ENCODE results near the gene PPFIA2.
"Not testable (repeated sequence)": the region's sequence is repeated elsewhere in the genome, so short reads cannot be mapped to it uniquely, and the experiment has no call there.

The PPFIA2 gene

GRCh38 chr12:81212996-81213696 lies 546.0 kb downstream of the PPFIA2 start:
- no peaks in the 10 kb centered on the region for H4K20me1 ChIP-seq (ENCODE audit: insufficient read depth, low read length)
- H3K4me1 ChIP-seq (ENCODE audit: insufficient read depth, low read length, severe bottlenecking): no peaks in the 10 kb centered on the region
- H3K9me2 ChIP-seq (ENCODE audit: low read depth, low read length): no peaks in the 10 kb centered on the region
- no peaks in the 10 kb centered on the region for H3F3A ChIP-seq (ENCODE audit: insufficient read depth, low read length)
- no peak overlapping the region for H3K27ac ChIP-seq (ENCODE audit: low read depth, low read length, poor library complexity, severe bottlenecking)
- no peak overlapping the region for H3K4me3 ChIP-seq (ENCODE audit: low read depth, low read length, poor library complexity, severe bottlenecking)
- H3K4me2 ChIP-seq (ENCODE audit: low read length): no peak overlapping the region
- H3K27me3 ChIP-seq (ENCODE audit: insufficient read depth, low read length): no peaks in the 10 kb centered on the region
- no peaks in the 10 kb centered on the region for H3K36me3 ChIP-seq (ENCODE audit: insufficient read depth, low read length)
- no peaks in the 10 kb centered on the region for H3K9me3 ChIP-seq (ENCODE audit: low read length)
- no peak overlapping the region for H3K9ac ChIP-seq (ENCODE audit: low read length)
- no peaks in the 10 kb centered on the region for H3K79me2 ChIP-seq (ENCODE audit: insufficient read depth, low read length)
- TF ChIP-seq CTCF (IDR thresholded peaks at IDR 0.05; ENCODE audit: low read length) (no peak), EZH2 (IDR thresholded peaks at IDR 0.05; ENCODE audit: borderline replicate concordance, low read length) (no peak)
- no peak overlapping the region for H2AFZ ChIP-seq (ENCODE audit: low read length)

- no peak overlapping the region for H3K27ac ChIP-seq (ENCODE audit: low read depth, low read length, poor library complexity, severe bottlenecking)
- no peak overlapping the region for H2AFZ ChIP-seq (ENCODE audit: low read length)
- no peaks in the 10 kb centered on the region for H3F3A ChIP-seq (ENCODE audit: insufficient read depth, low read length)
- no peak overlapping the region for H3K4me2 ChIP-seq (ENCODE audit: low read length)
- no peak overlapping the region for H3K9ac ChIP-seq (ENCODE audit: low read length)
- H3K9me2 ChIP-seq (ENCODE audit: low read depth, low read length): no peaks in the 10 kb centered on the region
- H4K20me1 ChIP-seq (ENCODE audit: insufficient read depth, low read length): no peaks in the 10 kb centered on the region
- no peaks in the 10 kb centered on the region for H3K27me3 ChIP-seq (ENCODE audit: insufficient read depth, low read length)
- TF ChIP-seq CTCF (IDR thresholded peaks at IDR 0.05; ENCODE audit: low read length) (no peak), EZH2 (IDR thresholded peaks at IDR 0.05; ENCODE audit: borderline replicate concordance, low read length) (no peak)
- no peaks in the 10 kb centered on the region for H3K79me2 ChIP-seq (ENCODE audit: insufficient read depth, low read length)
- H3K4me3 ChIP-seq (ENCODE audit: low read depth, low read length, poor library complexity, severe bottlenecking): no peak overlapping the region
- H3K9me3 ChIP-seq (ENCODE audit: low read length): no peaks in the 10 kb centered on the region
- H3K36me3 ChIP-seq (ENCODE audit: insufficient read depth, low read length): no peaks in the 10 kb centered on the region
- no peaks in the 10 kb centered on the region for H3K4me1 ChIP-seq (ENCODE audit: insufficient read depth, low read length, severe bottlenecking)
These were observed 547.8 kb downstream of the PPFIA2 start for GRCh38 chr12:81211306-81211705.

DNA sequence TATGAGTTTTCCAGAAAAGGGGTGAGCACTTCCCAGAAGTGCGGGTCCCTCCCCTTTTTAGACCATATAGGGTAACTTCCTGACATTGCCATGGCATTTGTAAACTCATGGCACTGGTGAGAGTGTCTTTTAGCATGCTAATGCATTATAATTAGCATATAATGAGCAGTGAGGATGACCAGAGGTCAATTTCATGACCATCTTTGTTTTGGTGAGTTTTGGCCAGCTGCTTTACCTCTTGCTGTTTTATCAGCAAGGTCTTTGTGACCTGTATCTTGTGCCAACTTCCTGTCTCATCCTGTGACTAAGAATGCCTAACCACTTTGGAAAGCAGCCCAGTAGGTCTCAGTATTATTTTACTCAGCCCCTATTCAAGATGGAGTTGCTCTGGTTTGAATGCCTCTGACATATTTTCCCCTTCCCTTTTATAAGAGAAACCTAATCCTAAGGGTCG lies 549.4 kb downstream of the PPFIA2 start:
- H3K4me3 ChIP-seq (ENCODE audit: low read depth, low read length, poor library complexity, severe bottlenecking); H3F3A ChIP-seq (ENCODE audit: insufficient read depth, low read length); H3K27ac ChIP-seq (ENCODE audit: low read depth, low read length, poor library complexity, severe bottlenecking); H3K27me3 ChIP-seq (ENCODE audit: insufficient read depth, low read length); H3K36me3 ChIP-seq (ENCODE audit: insufficient read depth, low read length); H3K9me3 ChIP-seq (ENCODE audit: low read length); H3K9me2 ChIP-seq (ENCODE audit: low read depth, low read length); H3K4me1 ChIP-seq (ENCODE audit: insufficient read depth, low read length, severe bottlenecking); H4K20me1 ChIP-seq (ENCODE audit: insufficient read depth, low read length); H2AFZ ChIP-seq (ENCODE audit: low read length); H3K79me2 ChIP-seq (ENCODE audit: insufficient read depth, low read length); H3K9ac ChIP-seq (ENCODE audit: low read length); H3K4me2 ChIP-seq (ENCODE audit: low read length): not testable (repeated sequence)

GRCh38 chr12:81209012-81209411 lies 550.1 kb downstream of the PPFIA2 start:
- Histone ChIP-seq H3K9ac (ENCODE audit: low read length) (no peak overlapping the region), H3K9me2 (ENCODE audit: low read depth, low read length) (no peaks in the 10 kb centered on the region), H2AFZ (ENCODE audit: low read length) (no peak overlapping the region), H3K9me3 (ENCODE audit: low read length) (no peaks in the 10 kb centered on the region), H4K20me1 (ENCODE audit: insufficient read depth, low read length) (no peaks in the 10 kb centered on the region), H3K27ac (ENCODE audit: low read depth, low read length, poor library complexity, severe bottlenecking) (no peak overlapping the region), H3F3A (ENCODE audit: insufficient read depth, low read length) (no peaks in the 10 kb centered on the region), H3K79me2 (ENCODE audit: insufficient read depth, low read length) (no peaks in the 10 kb centered on the region), H3K4me2 (ENCODE audit: low read length) (no peak overlapping the region), H3K36me3 (ENCODE audit: insufficient read depth, low read length) (no peaks in the 10 kb centered on the region), H3K27me3 (ENCODE audit: insufficient read depth, low read length) (no peaks in the 10 kb centered on the region), H3K4me3 (ENCODE audit: low read depth, low read length, poor library complexity, severe bottlenecking) (no peak overlapping the region), H3K4me1 (ENCODE audit: insufficient read depth, low read length, severe bottlenecking) (no peaks in the 10 kb centered on the region)
- TF ChIP-seq CTCF (IDR thresholded peaks at IDR 0.05; ENCODE audit: low read length) (no peak), EZH2 (IDR thresholded peaks at IDR 0.05; ENCODE audit: borderline replicate concordance, low read length) (no peak)
